Astrocyte of the cerebellum (primary cell): ENCODE measurements around the gene MYO16.

Experiments
- DNase-seq: peaks from one replicate; pipeline ENCODE4 v3.0.0-alpha.2; 2011; ENCODE audit warnings: low read depth
- H3K4me3 ChIP-seq: 2 replicates; pipeline ENCODE4 v1.5.1; 2011; ENCODE audit warnings: mild to moderate bottlenecking, low read depth, low read length, moderate library complexity
- in situ Hi-C: cut with HindIII; loops from 2 replicates; pipeline ENCODE4 v1.10.0; 2017; ENCODE audit warnings: low sequenced_read_pairs
- TF ChIP-seq, protein P1 (sequence below): IDR thresholded peaks from 2 replicates; pipeline ENCODE4 v1.5.1; 2012; ENCODE audit warnings: low read length, low read depth, moderate library complexity, mild to moderate bottlenecking; ENCODE audit errors: missing control alignments

MYO16 gene

DNA sequence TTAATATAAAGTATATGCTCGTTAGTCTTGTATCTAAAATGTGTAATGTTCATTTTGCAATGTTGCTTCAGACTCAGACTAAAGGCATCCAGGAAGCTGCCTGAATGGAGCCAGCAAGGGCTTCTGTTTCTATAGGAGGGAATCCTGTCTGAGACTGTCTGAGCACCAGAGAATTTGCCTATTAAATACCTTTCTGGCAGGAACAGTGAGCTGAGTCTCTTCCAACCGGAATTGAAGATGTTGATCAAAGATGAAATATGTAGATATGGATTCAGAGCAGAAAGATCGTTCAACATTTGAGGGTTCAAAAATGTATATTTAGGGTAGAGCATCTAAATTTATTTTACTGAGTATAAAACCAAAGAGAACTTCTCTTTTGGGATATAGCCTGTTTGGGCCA lies 20.9 kb downstream of the MYO16 start:
- no peak for DNase-seq

DNA sequence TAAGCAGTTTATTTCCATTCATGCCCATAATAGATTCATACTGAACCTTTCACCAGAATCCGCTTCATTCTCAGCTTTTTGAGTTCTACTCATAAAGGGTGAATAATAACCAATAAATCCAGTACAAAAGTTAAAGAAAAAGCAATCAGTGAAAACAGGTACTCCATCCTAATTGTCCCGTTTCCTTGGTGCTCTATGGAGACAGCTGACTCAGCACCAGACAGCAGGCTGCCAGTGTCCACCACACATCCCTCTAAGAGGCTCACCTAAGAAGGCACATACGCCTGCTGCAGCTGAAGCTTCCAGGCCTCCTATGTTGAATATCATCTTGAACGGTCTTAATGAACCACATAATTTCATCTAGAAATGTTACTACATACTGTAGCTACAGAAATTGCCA lies 27.3 kb downstream of the MYO16 start:
- in situ Hi-C loops: no loop called here
- no peak for DNase-seq

More for the DNA sequence above, 20.9 kb downstream of the MYO16 start:
- no peak overlapping the region for H3K4me3 ChIP-seq
- TF ChIP-seq, protein P1, sequence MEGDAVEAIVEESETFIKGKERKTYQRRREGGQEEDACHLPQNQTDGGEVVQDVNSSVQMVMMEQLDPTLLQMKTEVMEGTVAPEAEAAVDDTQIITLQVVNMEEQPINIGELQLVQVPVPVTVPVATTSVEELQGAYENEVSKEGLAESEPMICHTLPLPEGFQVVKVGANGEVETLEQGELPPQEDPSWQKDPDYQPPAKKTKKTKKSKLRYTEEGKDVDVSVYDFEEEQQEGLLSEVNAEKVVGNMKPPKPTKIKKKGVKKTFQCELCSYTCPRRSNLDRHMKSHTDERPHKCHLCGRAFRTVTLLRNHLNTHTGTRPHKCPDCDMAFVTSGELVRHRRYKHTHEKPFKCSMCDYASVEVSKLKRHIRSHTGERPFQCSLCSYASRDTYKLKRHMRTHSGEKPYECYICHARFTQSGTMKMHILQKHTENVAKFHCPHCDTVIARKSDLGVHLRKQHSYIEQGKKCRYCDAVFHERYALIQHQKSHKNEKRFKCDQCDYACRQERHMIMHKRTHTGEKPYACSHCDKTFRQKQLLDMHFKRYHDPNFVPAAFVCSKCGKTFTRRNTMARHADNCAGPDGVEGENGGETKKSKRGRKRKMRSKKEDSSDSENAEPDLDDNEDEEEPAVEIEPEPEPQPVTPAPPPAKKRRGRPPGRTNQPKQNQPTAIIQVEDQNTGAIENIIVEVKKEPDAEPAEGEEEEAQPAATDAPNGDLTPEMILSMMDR: no peak
- in situ Hi-C loops: no loop called here

DNA sequence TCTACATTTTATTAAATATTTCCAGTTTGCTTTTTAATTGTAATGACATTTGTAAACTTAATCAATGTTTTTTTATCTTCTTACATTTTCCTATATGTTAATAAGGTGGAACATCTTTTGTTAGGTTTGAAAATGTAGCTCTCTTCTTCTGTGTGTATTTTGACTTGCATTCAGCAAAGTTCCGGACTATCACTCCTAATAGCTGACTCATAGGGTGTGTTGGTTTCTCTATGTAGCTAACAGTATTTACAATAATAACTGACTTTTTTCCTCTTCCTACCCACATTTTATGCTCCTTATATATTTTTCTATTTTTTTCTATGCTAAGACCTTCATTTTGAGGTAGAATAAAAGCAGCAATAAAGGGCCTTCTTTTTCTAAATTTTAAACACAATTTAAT lies 28.1 kb downstream of the MYO16 start:
- in situ Hi-C loops: no loop called here
- H3K4me3 ChIP-seq: no peak overlapping the region
- DNase-seq: no peak
- TF ChIP-seq, protein P1: no peak

More for the DNA sequence above, 27.3 kb downstream of the MYO16 start:
- TF ChIP-seq, protein P1: no peak
- no peak overlapping the region for H3K4me3 ChIP-seq

DNA sequence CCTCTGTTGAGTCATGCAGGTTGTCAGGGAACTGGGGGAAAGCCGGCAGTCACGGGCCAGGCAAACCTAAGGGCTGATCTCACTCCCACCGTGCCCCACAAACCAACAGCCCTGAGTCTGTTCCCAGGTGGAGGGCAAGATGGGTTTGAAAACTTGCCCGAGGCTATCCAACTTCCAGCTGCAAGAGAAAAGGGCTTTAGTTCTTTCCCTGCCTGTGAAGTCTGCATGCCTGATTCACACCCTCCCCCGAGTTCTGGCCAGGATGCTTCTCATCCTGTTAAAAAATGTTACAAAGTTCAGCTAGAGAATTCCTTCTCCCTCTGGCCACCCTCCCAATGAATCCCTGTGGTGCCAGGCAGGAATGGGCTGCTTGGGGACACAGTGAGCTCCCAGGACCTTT lies 33.1 kb downstream of the MYO16 start:
- in situ Hi-C loops: no loop called here
- DNase-seq: no peak

DNA sequence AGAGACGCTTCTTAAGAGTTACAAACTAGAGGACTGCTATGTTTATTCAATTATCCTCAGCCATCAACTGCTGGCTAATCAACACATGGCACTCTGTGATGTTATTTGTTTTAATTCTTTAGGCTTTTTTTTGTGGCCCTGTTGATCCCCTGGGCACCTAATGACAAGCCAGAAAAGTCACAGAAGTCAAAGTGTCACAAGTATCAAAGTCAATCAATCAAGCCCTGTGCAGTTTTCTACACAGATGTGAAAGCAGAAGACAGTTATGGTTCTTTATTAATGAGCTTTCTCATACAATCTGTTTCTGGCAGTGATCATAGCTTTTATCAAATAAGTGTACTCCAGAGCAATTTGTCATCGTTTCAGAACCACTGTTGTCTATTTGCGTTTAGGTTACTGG lies 34.3 kb downstream of the MYO16 start:
- no peak for DNase-seq
- TF ChIP-seq, protein P1: no peak
- in situ Hi-C loops: no loop called here
- no peak overlapping the region for H3K4me3 ChIP-seq

More for the DNA sequence above, 33.1 kb downstream of the MYO16 start:
- no peak overlapping the region for H3K4me3 ChIP-seq
- TF ChIP-seq, protein P1: no peak

DNA sequence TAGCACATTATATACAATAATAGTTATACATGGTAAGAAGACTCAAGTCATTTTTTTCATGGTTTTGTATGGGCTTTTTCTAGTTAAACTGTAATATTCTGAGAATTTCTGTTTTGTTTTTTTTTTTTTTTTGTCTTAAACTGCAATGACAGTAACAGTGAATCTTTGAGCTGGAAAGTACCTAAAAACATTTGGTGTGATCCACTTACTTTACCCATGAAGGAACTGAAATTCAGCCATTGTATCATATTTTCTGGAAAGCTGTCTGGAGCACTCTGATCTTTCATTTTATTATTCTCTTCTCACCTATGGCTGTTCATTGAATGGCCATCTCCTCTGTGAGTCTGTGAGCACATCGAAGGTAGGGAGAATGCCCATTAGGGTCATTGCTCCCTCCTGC lies 37.8 kb downstream of the MYO16 start:
- in situ Hi-C loops: no loop called here
- no peak overlapping the region for H3K4me3 ChIP-seq
- DNase-seq: no peak
- TF ChIP-seq, protein P1: no peak

DNA sequence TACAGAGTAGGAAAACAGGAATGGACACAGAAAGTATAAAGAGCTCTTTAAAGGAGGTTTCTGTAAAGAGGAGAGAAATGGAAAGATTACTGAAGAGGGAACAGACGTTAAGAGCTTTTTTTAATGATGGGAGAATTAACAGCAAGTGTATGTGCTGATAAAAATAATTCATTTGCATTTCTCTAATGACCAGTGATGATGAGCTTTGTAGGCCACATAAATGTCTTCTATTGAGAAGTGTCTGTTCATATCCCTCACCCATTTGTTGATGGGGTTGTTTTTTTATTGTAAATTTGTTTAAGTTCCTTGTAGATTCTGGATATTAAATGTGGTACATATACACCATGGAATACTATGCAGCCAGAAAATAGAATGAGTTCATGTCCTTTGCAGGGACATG lies 40.0 kb downstream of the MYO16 start:
- in situ Hi-C loops: no loop called here
- TF ChIP-seq, protein P1: no peak
- DNase-seq: no peak
- no peak overlapping the region for H3K4me3 ChIP-seq
